Mammary epithelial cell (primary cell): ENCODE results near the gene SEMA4G.

ENCODE experiments used
- EZH2 ChIP-seq: IDR thresholded peaks from 2 replicates; pipeline ENCODE4 v1.6.1; 2012; ENCODE audit warnings: low read length, inconsistent platforms, borderline replicate concordance
- TF ChIP-seq, protein P1 (sequence below), 2 donors: IDR thresholded peaks in 1 of 2; conservative IDR thresholded peaks in 1 of 2; 2 replicates each; pipeline ENCODE4 v1.5.1; 2011 to 2012; ENCODE audit warnings: inconsistent platforms in 2 of 2, low read length in 2 of 2, mild to moderate bottlenecking in 2 of 2, control low read depth in 1 of 2, low read depth in 1 of 2; ENCODE audit not compliant: insufficient read depth in 1 of 2; ENCODE audit errors: extremely low read depth in 1 of 2

DNA sequence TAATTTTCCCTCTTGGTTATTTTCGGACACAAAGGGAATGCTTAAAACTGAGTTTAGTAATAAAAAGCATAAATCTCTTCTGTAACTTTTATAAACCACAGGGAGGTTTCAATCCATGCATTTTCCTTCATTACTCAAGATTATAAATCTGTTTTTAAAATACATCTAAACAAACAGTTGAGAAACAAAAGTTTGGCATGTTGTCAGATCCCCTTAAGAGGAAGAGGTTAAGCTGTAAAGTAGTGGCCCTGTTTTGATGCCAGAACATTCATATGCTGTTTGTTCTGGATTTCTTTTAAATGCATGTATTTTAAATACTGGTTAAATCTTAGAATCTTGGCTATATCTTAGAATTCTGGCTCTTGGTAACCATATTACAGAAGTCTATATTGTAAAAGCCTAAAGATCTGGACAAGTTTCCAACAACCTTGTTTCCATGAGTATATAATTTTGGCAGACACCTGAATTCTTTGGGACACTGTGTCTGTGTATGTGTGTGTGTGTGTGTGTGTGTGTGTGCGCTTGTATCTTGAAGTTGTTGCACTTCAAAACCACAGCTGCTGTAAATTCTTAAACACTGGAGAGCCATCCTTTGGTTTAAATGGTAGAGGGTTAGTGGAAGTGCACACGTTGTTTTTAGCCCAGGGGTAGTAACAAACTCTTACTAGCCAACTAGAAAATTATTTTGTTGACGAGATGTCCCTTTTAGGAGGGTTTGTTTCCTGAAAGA, 6.8 kb upstream of the SEMA4G start:
- TF ChIP-seq EZH2: no peak
- TF ChIP-seq, protein P1, sequence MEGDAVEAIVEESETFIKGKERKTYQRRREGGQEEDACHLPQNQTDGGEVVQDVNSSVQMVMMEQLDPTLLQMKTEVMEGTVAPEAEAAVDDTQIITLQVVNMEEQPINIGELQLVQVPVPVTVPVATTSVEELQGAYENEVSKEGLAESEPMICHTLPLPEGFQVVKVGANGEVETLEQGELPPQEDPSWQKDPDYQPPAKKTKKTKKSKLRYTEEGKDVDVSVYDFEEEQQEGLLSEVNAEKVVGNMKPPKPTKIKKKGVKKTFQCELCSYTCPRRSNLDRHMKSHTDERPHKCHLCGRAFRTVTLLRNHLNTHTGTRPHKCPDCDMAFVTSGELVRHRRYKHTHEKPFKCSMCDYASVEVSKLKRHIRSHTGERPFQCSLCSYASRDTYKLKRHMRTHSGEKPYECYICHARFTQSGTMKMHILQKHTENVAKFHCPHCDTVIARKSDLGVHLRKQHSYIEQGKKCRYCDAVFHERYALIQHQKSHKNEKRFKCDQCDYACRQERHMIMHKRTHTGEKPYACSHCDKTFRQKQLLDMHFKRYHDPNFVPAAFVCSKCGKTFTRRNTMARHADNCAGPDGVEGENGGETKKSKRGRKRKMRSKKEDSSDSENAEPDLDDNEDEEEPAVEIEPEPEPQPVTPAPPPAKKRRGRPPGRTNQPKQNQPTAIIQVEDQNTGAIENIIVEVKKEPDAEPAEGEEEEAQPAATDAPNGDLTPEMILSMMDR (conservative IDR thresholded peaks at IDR 0.05 in 1 of 2, IDR thresholded peaks at IDR 0.05 in 1 of 2; ENCODE audit: extremely low read depth in 1 of 2, insufficient read depth in 1 of 2, low read depth in 1 of 2, low read length in 2 of 2): no peak
